Ovary (tissue), 9 donors: ENCODE results near the gene GUCA1C. TPM values are rescaled to one million over a fixed set of nuclear protein-coding genes. Genes with fewer than 3 reads are reported as not detected.

Experiments
- DNase-seq, 5 donors: peaks; one replicate each; pipeline ENCODE4 v3.0.0-alpha.2; 2019 to 2020
- H3K27ac ChIP-seq, 2 donors: fragments of 200-600 bp; one replicate each; pipeline versions ENCODE4 v1.5.1 to v1.8.0; 2019 to 2022
- H3K27me3 ChIP-seq: fragments of 200-600 bp; one replicate; pipeline ENCODE4 v1.8.0; 2022
- H3K36me3 ChIP-seq: fragments of 200-600 bp; sonication (generic); one replicate; pipeline ENCODE4 v1.5.1; 2019
- H3K4me1 ChIP-seq: one replicate; pipeline ENCODE4 v1.8.1; 2013; ENCODE audit warnings: mild to moderate bottlenecking, moderate library complexity; ENCODE audit not compliant: insufficient read depth
- H3K4me3 ChIP-seq: fragments of 200-600 bp; sonication (generic); one replicate; pipeline ENCODE4 v1.5.1; 2017
- H3K9me3 ChIP-seq, 2 donors: fragments of 200-600 bp in 1 of 2; sonication (generic) in 1 of 2; one replicate each; pipeline versions ENCODE4 v1.5.1 to v1.8.1; 2013 to 2019; ENCODE audit warnings: mild to moderate bottlenecking in 1 of 2, moderate library complexity in 1 of 2
- EP300 ChIP-seq: sonication (generic); formaldehyde crosslinking; IDR thresholded peaks from one replicate; pipeline ENCODE4 v1.6.1; 2017; ENCODE audit warnings: antibody characterized with exemption
- POLR2A ChIP-seq: fragments of 450-650 bp; IDR thresholded peaks from one replicate; pipeline ENCODE4 v1.6.1; 2017; ENCODE audit warnings: antibody characterized with exemption, mild to moderate bottlenecking, moderate library complexity
- WGBS, 3 donors: extraction: QIAGEN DNeasy Blood & Tissue Kit in 1 of 3; methylation state at CpG; one replicate each; pipeline versions ENCODE4 v1.1.5 to v1.1.7; 2013 to 2017; 5-methylcytosine and 5-hydroxymethylcytosine counted together
- intact Hi-C, 4 donors: fragments of 100-400 bp; cut with DNase I; formaldehyde crosslinking; loops; one replicate each; pipeline versions ENCODE4 v1.11.0 to v1.15.1; 2022 to 2023
- polyA plus RNA-seq, 2 donors: library from polyadenylated mRNA; stranded (reverse); fragments of 200-250 nt in 1 of 2; fragments of 350-450 nt in 1 of 2; fragmentation: Illumina TruSeq in 1 of 2; extraction: RNeasy Lipid Tissue Mini Kit (QIAGEN cat#74804) in 1 of 2; gene quantifications; one replicate each; pipeline ENCODE4 v1.2.3, GENCODE V29; 2013 to 2014
- total RNA-seq, 7 donors: library from RNA; depleted of rRNA in 2 of 7; stranded (reverse); fragments of >200 nt in 2 of 7; fragmentation: NEBNext Ultra II Directional in 3 of 7; extraction: Animal tissue kit (Norgen Biotek cat#: 25700) in 3 of 7; gene quantifications; one replicate each; pipeline versions ENCODE4 v1.1.0 to v1.2.4, GENCODE V29; 2016 to 2023
- TF ChIP-seq, protein P1 (sequence below), 3 donors: fragments of 450-650 bp in 2 of 3; fragments of 200-600 bp in 1 of 3; IDR thresholded peaks; one replicate each; pipeline versions ENCODE4 v1.5.1 to v1.8.0; 2016 to 2022; ENCODE audit warnings: antibody characterized with exemption in 3 of 3, mild to moderate bottlenecking in 1 of 3
- donor health status: DM: no; HTN: no; CAD: no; lungs with moderate emphysema.
- donor health status: DM: no; HTN: no; CAD: no.
- donor health status: Bipolar disorder and iron deficiency.
- donor health status: DM: yes; HTN: yes; CAD: no.
- donor health status: DM: no; HTN: no; CAD: no.
- donor health status: DM: yes; HTN: yes; CAD: no.

The GUCA1C gene
- total and polyA plus RNA-seq, 9 donors, result 0.38 to 1.8 TPM; not detected in 7

DNA sequence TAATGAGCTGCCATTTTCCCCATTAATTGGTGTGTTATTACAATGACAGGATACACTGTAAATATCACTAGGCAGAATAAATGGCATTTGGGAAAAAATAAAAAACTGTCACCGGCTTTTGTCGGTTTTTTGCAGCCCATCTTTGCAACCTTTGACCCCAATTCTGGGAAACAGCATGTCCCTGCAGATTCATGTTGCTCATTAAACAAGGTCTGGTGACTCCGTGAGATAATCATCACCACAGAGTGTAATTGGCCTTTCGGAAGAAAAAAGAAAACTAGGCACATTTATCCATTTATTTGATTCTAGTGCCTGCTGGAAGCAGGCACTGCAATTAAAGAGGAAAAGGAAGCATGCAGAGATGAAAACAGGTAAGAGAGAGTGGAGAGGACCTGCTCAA lies 66.6 kb downstream of the GUCA1C start:
- TF ChIP-seq EP300 (no peak), POLR2A (no peak)
- TF ChIP-seq, protein P1, sequence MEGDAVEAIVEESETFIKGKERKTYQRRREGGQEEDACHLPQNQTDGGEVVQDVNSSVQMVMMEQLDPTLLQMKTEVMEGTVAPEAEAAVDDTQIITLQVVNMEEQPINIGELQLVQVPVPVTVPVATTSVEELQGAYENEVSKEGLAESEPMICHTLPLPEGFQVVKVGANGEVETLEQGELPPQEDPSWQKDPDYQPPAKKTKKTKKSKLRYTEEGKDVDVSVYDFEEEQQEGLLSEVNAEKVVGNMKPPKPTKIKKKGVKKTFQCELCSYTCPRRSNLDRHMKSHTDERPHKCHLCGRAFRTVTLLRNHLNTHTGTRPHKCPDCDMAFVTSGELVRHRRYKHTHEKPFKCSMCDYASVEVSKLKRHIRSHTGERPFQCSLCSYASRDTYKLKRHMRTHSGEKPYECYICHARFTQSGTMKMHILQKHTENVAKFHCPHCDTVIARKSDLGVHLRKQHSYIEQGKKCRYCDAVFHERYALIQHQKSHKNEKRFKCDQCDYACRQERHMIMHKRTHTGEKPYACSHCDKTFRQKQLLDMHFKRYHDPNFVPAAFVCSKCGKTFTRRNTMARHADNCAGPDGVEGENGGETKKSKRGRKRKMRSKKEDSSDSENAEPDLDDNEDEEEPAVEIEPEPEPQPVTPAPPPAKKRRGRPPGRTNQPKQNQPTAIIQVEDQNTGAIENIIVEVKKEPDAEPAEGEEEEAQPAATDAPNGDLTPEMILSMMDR (IDR thresholded peaks at IDR 0.05), result no peak
- intact Hi-C loops, result no loop called here

DNA sequence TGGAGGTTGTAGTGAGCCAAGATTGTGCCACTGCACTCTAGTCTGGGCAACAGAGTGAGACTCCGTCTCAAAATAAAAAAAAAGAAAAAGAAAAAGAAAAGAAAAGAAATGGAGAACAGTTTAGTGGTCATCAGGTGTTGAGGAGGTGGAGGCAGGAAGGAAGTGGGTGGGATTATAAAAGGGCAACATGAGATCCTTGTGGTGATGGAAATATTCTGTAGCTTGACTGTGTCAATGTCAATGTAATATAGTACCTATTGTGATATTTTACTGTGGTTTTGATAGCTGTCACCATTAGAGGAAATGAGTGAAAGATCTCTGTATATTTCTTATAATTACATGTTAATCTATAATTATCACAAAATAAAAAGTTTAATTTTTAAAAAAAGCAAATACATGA lies 70.3 kb downstream of the GUCA1C start:
- Histone ChIP-seq H3K36me3 (no peaks in the 10 kb centered on the region), H3K4me3 (no peak overlapping the region), H3K27me3 (no peaks in the 10 kb centered on the region), H3K9me3 (no peaks in the 10 kb centered on the region), H3K4me1 (no peaks in the 10 kb centered on the region), H3K27ac (no peak overlapping the region)
- intact Hi-C loops, result no loop called here
- no peak for TF ChIP-seq EP300
- 0 to 43% (median 0%) methylated on average over 1 of the region's 1 CpG for WGBS, 3 donors
- no peak for DNase-seq

More for the DNA sequence above, 66.6 kb downstream of the GUCA1C start:
- no peak for DNase-seq
- 74 to 80% (median 78%) methylated on average over 4 of the region's 4 CpGs for WGBS, 3 donors
- Histone ChIP-seq H3K36me3 (no peaks in the 10 kb centered on the region), H3K27me3 (no peaks in the 10 kb centered on the region), H3K4me3 (no peak overlapping the region), H3K27ac (no peak overlapping the region), H3K9me3 (no peaks in the 10 kb centered on the region), H3K4me1 (no peaks in the 10 kb centered on the region)

DNA sequence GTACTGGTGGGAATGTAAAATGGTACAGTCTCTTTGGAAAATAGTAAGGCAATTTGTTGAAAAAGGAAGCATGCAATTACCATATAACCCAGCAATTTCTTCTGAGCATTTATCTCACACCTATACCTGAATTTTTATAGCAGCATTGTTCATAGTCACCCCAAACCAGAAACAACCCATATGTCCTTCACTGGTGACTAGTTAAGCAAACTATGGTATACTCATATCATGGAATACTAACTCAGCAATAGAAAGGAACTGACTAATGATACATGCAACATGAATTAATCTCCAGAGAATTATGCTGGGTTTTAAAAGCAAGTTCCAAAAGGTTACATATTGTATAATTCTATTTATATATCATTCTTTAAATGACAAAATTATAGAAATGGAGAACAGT lies 70.9 kb downstream of the GUCA1C start:
- TF ChIP-seq EP300, result no peak
- TF ChIP-seq POLR2A, result no peak
- TF ChIP-seq, protein P1 (IDR thresholded peaks at IDR 0.05), result no peak
- no peak for DNase-seq
- Histone ChIP-seq H3K4me1 (no peaks in the 10 kb centered on the region), H3K9me3 (no peaks in the 10 kb centered on the region), H3K27me3 (no peaks in the 10 kb centered on the region), H3K27ac (no peak overlapping the region), H3K36me3 (no peaks in the 10 kb centered on the region), H3K4me3 (no peak overlapping the region)
- intact Hi-C loops, result no loop called here

DNA sequence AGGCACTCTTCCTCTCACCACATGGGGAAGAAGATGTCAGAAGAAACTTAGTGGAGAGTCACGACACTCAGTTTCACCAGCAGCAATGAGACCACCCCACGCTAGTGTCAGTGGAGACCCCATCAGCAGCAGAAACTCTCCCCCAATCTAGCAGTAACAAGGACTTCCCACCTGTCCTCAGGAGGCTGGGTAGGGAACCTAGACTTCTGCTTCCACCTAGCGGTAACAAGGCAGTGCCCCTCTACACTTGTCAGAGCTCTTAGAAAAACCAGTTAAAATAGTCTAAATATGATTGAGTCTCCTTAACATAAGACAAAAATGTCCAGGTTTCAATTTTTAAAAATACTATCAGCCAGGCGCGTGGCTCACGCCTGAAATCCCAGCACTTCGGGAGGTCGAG lies 73.8 kb downstream of the GUCA1C start:
- no peak for TF ChIP-seq POLR2A
- no peak for TF ChIP-seq EP300
- Histone ChIP-seq H3K36me3 (no peaks in the 10 kb centered on the region), H3K27ac (no peak overlapping the region), H3K4me1 (no peaks in the 10 kb centered on the region), H3K9me3 (no peaks in the 10 kb centered on the region), H3K4me3 (no peak overlapping the region), H3K27me3 (no peaks in the 10 kb centered on the region)
- intact Hi-C loops, result no loop called here
- WGBS, 3 donors, result 82 to 91% (median 91%) methylated on average over 8 of the region's 8 CpGs
- DNase-seq, result no peak

DNA sequence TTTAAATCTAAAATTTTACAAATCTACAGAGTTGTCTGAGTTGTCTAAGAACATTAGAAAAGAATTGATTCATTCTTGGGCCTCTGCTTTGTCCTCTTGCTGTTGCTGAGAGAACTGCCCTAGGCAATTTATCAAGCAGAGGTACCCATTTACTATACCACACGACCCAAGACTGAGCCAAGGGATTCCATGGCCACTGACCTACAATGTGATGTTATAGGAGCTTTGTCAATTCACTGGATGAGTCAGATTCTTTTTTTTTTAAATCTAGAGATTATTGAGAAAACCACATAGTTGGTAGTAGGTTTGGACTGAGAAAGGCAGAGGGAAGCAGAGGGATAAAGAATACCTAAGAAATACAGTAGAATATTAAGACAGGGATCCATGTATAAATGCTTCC lies 75.8 kb downstream of the GUCA1C start:
- intact Hi-C loops, result no loop called here
- TF ChIP-seq, protein P1 (IDR thresholded peaks at IDR 0.05), result no peak
- no peak for TF ChIP-seq EP300
- TF ChIP-seq POLR2A, result no peak
- H3K27ac ChIP-seq, result no peak overlapping the region
- H3K27me3 ChIP-seq, result no peaks in the 10 kb centered on the region
- no peak overlapping the region for H3K4me3 ChIP-seq
- WGBS, 3 donors, result 36 to 61% (median 56%) methylated on average over 1 of the region's 1 CpG
- DNase-seq, result no peak
- H3K9me3 ChIP-seq, result no peaks in the 10 kb centered on the region
- no peaks in the 10 kb centered on the region for H3K4me1 ChIP-seq
- H3K36me3 ChIP-seq, result no peaks in the 10 kb centered on the region

DNA sequence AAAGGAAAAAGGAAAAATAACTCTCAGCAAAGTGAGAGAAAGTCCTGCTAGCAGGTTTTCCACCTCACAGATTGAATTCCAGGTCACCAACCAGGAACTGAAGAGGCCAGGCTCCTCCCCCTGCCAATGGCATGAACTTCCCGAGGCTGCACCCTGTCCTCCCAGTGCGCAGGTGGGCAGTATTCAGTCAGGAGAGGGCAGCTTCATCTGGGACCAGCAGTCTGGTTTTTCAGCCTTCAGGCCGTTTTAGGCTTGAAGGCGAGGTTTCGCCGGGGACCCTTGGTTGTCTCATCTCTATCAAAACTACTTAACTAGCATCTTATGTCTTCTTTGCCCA lies 89.9 kb downstream of the GUCA1C start:
- no peak for TF ChIP-seq POLR2A
- TF ChIP-seq, protein P1 (IDR thresholded peaks at IDR 0.05), result no peak
- TF ChIP-seq EP300, result no peak
- Histone ChIP-seq H3K27ac (no peak overlapping the region), H3K36me3 (no peaks in the 10 kb centered on the region), H3K9me3 (no peaks in the 10 kb centered on the region), H3K27me3 (no peaks in the 10 kb centered on the region), H3K4me3 (no peak overlapping the region), H3K4me1 (no peaks in the 10 kb centered on the region)
- intact Hi-C loops, result no loop called here
- 86 to 93% (median 88%) methylated on average over 6 of the region's 6 CpGs for WGBS, 3 donors
- no peak for DNase-seq
